GM06990 (cell line): ENCODE data around the gene RBM15B.
"Not testable (repeated sequence)": the region's sequence is repeated elsewhere in the genome, so short reads cannot be mapped to it uniquely, and the experiment has no call there.

Source experiments
- DNase-seq: peaks from one replicate; pipeline ENCODE4 v3.0.0-alpha.2; 2011; ENCODE audit not compliant: insufficient read length; ENCODE audit errors: extremely low read depth
- H3K27me3 ChIP-seq: replicated peaks from 2 replicates; pipeline ENCODE4 v1.6.0; 2011; ENCODE audit warnings: low read length; ENCODE audit not compliant: control insufficient read depth, insufficient read depth
- H3K36me3 ChIP-seq: 2 replicates; pipeline ENCODE4 v1.5.1; 2011; ENCODE audit warnings: low read length; ENCODE audit not compliant: control insufficient read depth, insufficient read depth
- H3K4me3 ChIP-seq: replicated peaks from 2 replicates; pipeline ENCODE4 v1.5.1; 2011; ENCODE audit warnings: low read depth, mild to moderate bottlenecking, control low read depth, low read length
- CTCF ChIP-seq: IDR thresholded peaks from 2 replicates; pipeline ENCODE4 v1.5.1; 2011; ENCODE audit warnings: low read length, control low read depth, mild to moderate bottlenecking, inconsistent platforms; ENCODE audit not compliant: insufficient read depth, poor library complexity, severe bottlenecking

Gene RBM15B

DNA sequence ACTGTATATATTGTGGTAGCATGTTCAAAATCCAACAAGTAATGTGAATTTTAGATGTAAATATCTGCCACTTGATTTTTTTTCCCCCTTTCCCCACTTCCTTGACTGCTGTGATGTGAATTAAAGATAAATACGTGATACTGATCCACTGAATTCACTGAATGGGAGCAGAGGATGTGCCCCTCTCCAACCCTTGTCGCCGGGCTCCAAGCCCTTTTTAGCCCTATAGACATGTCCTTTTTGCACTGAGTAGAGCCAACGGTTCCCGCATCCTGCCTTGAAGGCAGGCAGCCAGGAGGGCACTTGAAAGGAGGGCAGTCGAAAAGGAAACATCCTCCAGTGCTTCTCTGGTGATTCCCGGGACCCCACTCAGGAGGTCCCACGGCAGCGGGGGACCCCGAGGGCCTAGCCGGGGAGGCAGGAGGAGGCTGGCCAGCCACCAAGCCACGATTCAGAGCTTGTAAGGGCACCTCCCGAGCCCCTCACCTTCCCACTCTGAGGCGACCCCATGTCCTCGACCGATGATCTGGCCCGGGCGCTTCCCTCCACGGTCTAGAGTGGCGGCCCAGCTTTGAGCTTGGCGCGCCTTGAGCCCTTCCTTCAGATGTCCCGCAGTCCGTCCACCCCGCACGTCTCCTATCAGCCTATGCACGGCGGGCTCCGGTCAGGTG lies 6.9 kb upstream of the RBM15B start:
- H3K36me3 ChIP-seq: peaks cover 13% of the 10 kb centered on the region
- H3K4me3 ChIP-seq: peak overlapping the region; percentile 82
- no peak for TF ChIP-seq CTCF
- no peaks in the 10 kb centered on the region for H3K27me3 ChIP-seq
- DNase-seq: no peak

GRCh38 chr3:51384726-51385473 lies 6.2 kb upstream of the RBM15B start, which contains the start of gene MANF:
MANF (plus strand) TSS chr3:51385291; CDS start chr3:51385343, 52 bp downstream.
- peak within 1 kb of the TSS; percentile 90 for H3K4me3 ChIP-seq
- H3K36me3 ChIP-seq: peaks cover 18% of the 10 kb centered on the region
- DNase-seq: peak; percentile 99
- no peaks in the 10 kb centered on the region for H3K27me3 ChIP-seq
- no peak for TF ChIP-seq CTCF

DNA sequence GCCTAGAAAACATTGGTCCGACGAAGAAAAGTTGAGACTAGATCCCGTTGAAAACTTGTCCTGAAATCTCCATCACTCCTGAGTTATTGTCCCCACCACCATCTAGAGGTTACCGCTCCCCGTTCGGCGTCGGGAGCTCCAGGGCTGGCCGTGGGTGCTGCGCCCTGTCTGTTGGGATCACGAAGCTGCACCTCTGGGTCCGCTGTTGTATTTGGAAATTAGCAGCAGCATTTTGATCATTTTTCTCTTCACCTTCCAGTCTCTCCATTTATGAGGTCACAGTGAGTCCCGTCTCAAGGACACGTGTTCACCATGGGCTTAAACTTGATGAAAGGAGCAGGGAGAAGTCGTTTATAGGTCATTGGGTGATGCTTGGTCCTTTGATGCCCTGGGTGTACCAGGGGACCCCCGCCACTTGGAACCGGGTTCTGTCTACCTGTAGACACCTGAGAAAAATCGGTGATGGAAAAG lies 5.4 kb upstream of the RBM15B start:
- H3K4me3 ChIP-seq: peak overlapping the region; percentile 90
- H3K27me3 ChIP-seq: no peaks in the 10 kb centered on the region
- peaks cover 20% of the 10 kb centered on the region for H3K36me3 ChIP-seq
- TF ChIP-seq CTCF: no peak
- DNase-seq: no peak

- Histone ChIP-seq H3K27me3 (no peaks in the 10 kb centered on the region), H3K36me3 (peaks cover 20% of the 10 kb centered on the region), H3K4me3 (peak overlapping the region; percentile 90)
- no peak for DNase-seq
- TF ChIP-seq CTCF: no peak
Observed at GRCh38 chr3:51386159-51386851, 4.8 kb upstream of the RBM15B start.

DNA sequence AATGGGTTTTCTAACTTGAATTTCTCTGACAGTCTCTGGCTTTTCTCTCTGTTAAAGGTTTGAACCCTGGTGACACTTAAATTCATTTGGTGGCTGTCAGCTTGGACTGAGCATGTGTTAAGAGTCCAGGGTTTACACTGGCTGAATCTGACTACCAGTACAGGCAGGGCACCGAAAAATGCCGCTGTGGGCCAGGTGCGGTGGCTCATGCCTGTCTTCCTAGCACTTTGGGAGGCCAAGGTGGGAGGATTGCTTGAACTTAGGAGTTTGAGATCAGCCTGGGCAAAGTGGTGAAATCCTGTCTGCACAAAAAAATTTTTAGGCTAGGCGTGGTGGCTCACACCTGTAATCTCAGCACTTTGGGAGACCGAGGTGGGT lies 4.2 kb upstream of the RBM15B start:
- no peak for DNase-seq
- TF ChIP-seq CTCF: no peak
- Histone ChIP-seq H3K36me3 (peaks cover 20% of the 10 kb centered on the region), H3K4me3 (peak overlapping the region; percentile 90), H3K27me3 (no peaks in the 10 kb centered on the region)

GRCh38 chr3:51387281-51387680 lies 3.8 kb upstream of the RBM15B start:
- not testable (repeated sequence) for DNase-seq, H3K27me3 ChIP-seq
- peak overlapping the region; percentile 51 for H3K4me3 ChIP-seq
- peaks cover 20% of the 10 kb centered on the region for H3K36me3 ChIP-seq
